Natural killer cell treated with Interleukin-12 subunit alpha and Interleukin-12 subunit beta and Interleukin-15 and Interleukin-18, amount 100 ng/mL, for 72 hours (primary cell): ENCODE data around the gene ERVMER34-1. TPM values are rescaled to one million over a fixed set of nuclear protein-coding genes. Genes with fewer than 3 reads are reported as not detected.

Source experiments
- ATAC-seq, 2 donors: fragments of 150-1000 bp; cut with Tn5 transposase in 1 of 2; sonication (Bioruptor Pico), chemical (Tn5 transposase) in 1 of 2; 2 replicates each; pipeline ENCODE4 v1.10.0; 2021
- DNase-seq: peaks from one replicate; pipeline ENCODE4 v3.0.0; 2022; ENCODE audit warnings: low spot score
- H3K27ac Mint-ChIP-seq, 2 donors: 1 replicate in 1 of 2; 2 replicates in 1 of 2; pipeline ENCODE4 v1.8.0; 2022; ENCODE audit warnings: mixed read lengths in 2 of 2, mild to moderate bottlenecking in 1 of 2, moderate library complexity in 1 of 2
- H3K27me3 Mint-ChIP-seq, 2 donors: 1 replicate in 1 of 2; 2 replicates in 1 of 2; pipeline ENCODE4 v1.8.0; 2022; ENCODE audit warnings: mixed read lengths in 2 of 2
- H3K36me3 Mint-ChIP-seq: one replicate; pipeline ENCODE4 v1.8.0; 2022; ENCODE audit warnings: mixed read lengths
- H3K4me1 Mint-ChIP-seq, 2 donors: 1 replicate in 1 of 2; 2 replicates in 1 of 2; pipeline ENCODE4 v1.8.0; 2022; ENCODE audit warnings: low read depth in 2 of 2, mixed read lengths in 2 of 2, mild to moderate bottlenecking in 1 of 2
- H3K4me3 Mint-ChIP-seq: one replicate; pipeline ENCODE4 v1.8.0; 2022; ENCODE audit warnings: mixed read lengths
- H3K9me3 Mint-ChIP-seq: 2 replicates; pipeline ENCODE4 v1.8.0; 2022; ENCODE audit warnings: mixed read lengths
- total RNA-seq, 2 donors: library from RNA; stranded (reverse); gene quantifications; one replicate each; pipeline ENCODE4 v1.2.3, GENCODE V29; 2022

The ERVMER34-1 gene, protein sequence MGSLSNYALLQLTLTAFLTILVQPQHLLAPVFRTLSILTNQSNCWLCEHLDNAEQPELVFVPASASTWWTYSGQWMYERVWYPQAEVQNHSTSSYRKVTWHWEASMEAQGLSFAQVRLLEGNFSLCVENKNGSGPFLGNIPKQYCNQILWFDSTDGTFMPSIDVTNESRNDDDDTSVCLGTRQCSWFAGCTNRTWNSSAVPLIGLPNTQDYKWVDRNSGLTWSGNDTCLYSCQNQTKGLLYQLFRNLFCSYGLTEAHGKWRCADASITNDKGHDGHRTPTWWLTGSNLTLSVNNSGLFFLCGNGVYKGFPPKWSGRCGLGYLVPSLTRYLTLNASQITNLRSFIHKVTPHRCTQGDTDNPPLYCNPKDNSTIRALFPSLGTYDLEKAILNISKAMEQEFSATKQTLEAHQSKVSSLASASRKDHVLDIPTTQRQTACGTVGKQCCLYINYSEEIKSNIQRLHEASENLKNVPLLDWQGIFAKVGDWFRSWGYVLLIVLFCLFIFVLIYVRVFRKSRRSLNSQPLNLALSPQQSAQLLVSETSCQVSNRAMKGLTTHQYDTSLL
- not detected for total RNA-seq

DNA sequence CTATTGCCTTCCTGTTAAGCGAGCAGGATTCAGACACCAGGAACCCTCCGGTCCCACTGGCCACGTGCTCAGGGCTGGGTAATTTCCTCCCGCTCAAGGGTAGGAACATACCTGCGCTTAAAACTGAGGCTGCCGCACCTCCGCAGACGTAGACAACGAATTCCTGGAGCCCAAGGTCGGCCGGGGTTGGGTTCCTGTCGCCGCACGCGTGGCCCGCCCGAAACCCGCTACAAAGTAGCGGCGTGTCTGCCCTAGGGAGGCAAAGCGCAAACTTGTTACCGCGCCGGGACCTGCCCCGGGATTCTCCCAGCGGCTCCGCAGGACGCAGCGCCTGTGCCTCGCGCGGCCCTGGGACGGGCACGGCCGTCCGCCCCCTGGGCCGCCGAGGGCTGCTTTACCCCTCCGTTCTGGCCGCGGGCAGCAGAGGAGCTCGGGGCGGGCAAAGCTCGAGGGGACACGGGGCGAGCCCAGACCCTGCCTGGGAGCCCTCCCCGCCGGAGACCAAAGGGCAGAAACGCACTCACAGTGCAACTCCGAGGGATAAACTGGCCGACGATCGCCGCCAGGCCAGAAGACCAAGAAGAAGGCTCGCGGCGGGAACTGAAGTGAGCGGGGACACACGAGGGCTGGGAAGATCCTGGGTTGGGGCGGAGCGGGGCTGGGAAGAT lies at the start of gene ERVMER34-1:
Gene ERVMER34-1 (minus strand): TSS at position 607 of the 668 bp plus-strand sequence. CDS start 5,905 bp downstream, outside the sequence.
- Mint-ChIP-seq H3K4me1 (peaks cover 0 to 3% of the 10 kb centered on the region in 2 donors), H3K27me3 (peaks cover 45 to 47% of the 10 kb centered on the region in 2 donors), H3K9me3 (no peaks in the 10 kb centered on the region), H3K36me3 (peaks cover 5% of the 10 kb centered on the region), H3K4me3 (peak within 1 kb of the TSS; percentile 54), H3K27ac (no peak within 1 kb of the TSS)
- peak; percentile 21 to 61 for ATAC-seq
- DNase-seq: no peak

DNA sequence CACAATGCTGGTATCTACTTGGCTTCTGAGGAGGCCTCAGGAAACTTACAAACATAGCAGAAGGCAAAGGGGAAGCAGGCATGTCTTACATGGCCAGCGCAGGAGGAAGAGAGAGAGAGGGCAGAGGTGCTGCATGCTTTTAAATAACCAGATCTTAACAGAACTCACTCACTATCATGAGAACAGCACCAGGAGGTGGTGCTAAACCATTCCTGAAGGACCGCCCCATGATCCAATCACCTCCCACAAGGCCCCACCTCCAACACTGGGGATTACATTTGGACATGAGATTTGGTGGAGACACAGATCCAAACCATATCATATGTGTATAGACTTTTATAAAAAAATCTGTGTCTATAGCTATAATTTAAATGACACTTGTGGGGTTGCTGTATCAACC lies 48.6 kb upstream of the ERVMER34-1 start:
- H3K4me3 Mint-ChIP-seq: no peak overlapping the region
- ATAC-seq (no peak), DNase-seq (no peak)
- H3K36me3 Mint-ChIP-seq: no peaks in the 10 kb centered on the region
- no peak overlapping the region for H3K27ac Mint-ChIP-seq
- H3K27me3 Mint-ChIP-seq: peaks cover 17 to 26% of the 10 kb centered on the region in 2 donors
- H3K9me3 Mint-ChIP-seq: peaks cover 3% of the 10 kb centered on the region
- H3K4me1 Mint-ChIP-seq: no peaks in the 10 kb centered on the region

DNA sequence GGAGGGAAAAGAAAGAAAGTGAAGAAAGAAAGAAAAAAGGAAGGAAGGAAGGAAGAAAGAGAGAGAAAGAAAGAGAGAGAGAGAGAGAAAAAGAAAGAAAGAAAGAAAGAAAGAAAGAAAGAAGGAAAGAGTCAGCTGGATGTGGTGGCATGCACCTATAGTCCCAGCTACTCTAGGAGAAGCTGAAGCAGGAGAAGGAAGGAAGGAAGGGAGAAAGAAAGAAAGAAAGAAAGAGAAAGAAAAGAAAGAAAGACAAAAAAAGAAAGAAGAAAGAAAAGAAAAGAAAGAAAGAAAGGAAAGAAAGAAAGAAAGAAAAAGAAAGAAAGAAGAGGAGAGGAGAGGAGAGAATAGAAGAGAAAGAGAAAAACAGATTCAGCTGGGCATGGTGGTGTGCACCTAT lies 44.3 kb upstream of the ERVMER34-1 start:
- no peaks in the 10 kb centered on the region for H3K36me3 Mint-ChIP-seq
- no peak for ATAC-seq
- H3K27ac Mint-ChIP-seq: no peak overlapping the region

DNA sequence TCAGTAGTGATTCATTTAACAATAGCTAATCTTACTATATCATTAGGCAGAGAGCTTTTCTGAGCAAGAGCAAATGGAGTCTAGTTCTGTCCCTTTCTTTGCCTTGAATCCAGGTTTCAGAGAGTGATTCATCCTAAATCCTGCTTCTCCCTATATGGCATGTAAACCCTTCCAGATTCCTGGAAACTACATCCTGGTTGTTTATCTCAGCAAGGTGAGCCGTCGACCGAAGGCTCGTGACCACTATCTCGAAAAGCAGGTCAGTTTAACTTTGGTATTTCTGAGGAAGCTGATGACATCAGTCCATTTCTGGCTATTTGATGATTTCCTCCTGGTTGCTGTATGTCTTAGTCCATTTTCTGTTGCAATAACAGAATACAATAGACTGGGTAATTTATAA lies 40.7 kb upstream of the ERVMER34-1 start:
- no peaks in the 10 kb centered on the region for H3K36me3 Mint-ChIP-seq
- H3K4me1 Mint-ChIP-seq: no peaks in the 10 kb centered on the region
- DNase-seq: no peak
- H3K27me3 Mint-ChIP-seq: peaks cover 0 to 5% of the 10 kb centered on the region in 2 donors
- H3K4me3 Mint-ChIP-seq: no peak overlapping the region
- H3K27ac Mint-ChIP-seq: no peak overlapping the region
- ATAC-seq: no peak
- no peaks in the 10 kb centered on the region for H3K9me3 Mint-ChIP-seq

More for the DNA sequence above, 44.3 kb upstream of the ERVMER34-1 start:
- no peak for DNase-seq
- H3K9me3 Mint-ChIP-seq: no peaks in the 10 kb centered on the region
- peaks cover 6 to 9% of the 10 kb centered on the region in 2 donors for H3K27me3 Mint-ChIP-seq
- no peaks in the 10 kb centered on the region for H3K4me1 Mint-ChIP-seq
- no peak overlapping the region for H3K4me3 Mint-ChIP-seq

DNA sequence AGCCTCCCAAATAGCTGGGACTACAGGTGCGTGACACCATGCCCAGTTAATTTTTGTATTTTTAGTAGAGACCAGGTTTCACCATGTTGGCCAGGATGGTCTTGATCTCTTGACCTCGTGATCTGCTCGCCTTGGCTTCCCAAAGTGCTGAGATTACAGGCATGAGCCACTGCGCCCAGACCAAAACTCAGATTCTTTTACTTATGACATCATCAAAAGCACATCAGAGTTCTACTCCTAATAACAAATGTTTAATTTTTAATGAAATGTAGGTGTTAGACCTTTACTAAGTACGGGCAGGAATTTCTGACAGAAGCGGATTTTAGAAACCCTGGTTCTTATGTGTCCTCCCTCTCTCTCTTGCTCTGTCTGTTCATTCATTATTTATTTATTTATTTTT lies 38.5 kb upstream of the ERVMER34-1 start:
- Mint-ChIP-seq H3K4me3 (no peak overlapping the region), H3K36me3 (no peaks in the 10 kb centered on the region), H3K27me3 (no peaks in the 10 kb centered on the region), H3K27ac (no peak overlapping the region), H3K4me1 (no peaks in the 10 kb centered on the region), H3K9me3 (no peaks in the 10 kb centered on the region)
- ATAC-seq: no peak
- DNase-seq: no peak

DNA sequence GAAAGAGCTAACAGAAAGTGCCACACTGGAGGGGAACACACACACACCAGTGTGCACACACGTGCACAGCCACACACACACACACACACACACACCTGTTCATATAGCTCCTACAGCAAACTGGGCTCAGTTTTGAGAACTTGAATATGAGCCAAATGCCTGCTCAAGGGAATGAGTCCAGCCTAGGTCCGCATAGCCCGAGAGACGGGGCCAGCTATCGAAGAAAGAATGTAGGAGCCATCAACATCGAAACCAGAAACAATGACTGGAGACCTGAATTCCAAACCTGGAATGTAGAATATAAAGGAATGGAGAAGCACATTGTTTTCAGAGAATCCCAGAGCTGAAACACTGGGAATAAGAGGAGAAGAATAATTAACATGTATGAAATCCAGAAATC lies 37.6 kb upstream of the ERVMER34-1 start:
- Mint-ChIP-seq H3K9me3 (no peaks in the 10 kb centered on the region), H3K4me1 (no peaks in the 10 kb centered on the region), H3K4me3 (no peak overlapping the region), H3K27me3 (no peaks in the 10 kb centered on the region), H3K27ac (no peak overlapping the region), H3K36me3 (no peaks in the 10 kb centered on the region)
- ATAC-seq (no peak), DNase-seq (no peak)

DNA sequence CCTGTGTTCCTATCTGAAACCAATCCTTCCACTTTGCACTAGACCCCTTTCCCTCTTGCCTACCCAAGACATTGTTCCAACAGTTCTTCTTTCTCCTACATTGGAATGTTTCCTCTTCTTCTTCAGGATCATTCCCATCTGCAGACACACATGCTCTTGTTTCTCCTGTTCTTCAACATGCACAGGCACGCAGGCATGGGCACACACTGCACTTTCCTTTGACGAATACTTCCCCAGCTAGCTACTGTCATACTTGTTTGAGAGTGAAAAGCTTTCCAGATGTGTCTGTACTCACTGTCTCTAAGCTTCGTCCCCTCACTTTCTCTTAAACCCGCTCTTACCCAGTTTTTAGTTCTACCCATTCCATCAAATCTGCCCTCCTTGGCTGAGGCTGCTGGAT lies 31.8 kb upstream of the ERVMER34-1 start:
- H3K9me3 Mint-ChIP-seq: no peaks in the 10 kb centered on the region

DNA sequence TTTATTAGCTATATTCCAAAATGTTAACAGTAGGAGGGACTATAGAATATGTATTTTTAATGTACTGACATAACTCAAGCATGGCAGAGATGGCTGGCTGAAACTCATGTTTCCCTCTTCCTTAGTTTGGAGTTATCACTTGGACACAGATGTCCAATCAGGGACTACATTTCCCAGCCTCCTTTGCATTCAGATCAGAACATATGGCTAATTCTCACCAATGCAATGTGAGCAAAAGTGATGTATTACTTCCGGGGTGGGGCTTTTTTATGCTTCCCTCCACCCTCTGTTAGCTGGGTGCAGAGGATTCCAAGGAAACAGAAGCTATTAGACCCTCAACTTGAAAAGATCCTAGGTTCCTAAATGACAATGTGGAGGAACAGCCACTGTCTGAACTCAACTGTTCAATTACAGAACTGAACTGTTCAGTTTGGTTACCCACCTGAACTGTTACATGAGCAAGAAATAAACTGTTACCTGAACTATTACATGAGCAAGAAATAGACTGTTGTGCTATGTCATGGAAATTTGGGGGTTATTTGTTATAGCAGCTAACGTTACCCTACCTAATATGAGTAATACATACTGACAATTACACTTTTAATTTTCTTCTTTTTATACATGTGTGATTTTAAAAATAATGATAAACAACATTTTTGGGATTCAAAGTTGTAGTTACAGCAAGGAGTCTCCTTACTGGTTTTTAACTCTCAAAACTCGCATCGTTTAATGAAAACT lies 29.6 kb upstream of the ERVMER34-1 start:
- H3K27me3 Mint-ChIP-seq: peaks cover 9 to 20% of the 10 kb centered on the region in 2 donors
- H3K4me3 Mint-ChIP-seq: no peak overlapping the region
- no peaks in the 10 kb centered on the region for H3K36me3 Mint-ChIP-seq
- H3K27ac Mint-ChIP-seq: no peak overlapping the region
- no peaks in the 10 kb centered on the region for H3K4me1 Mint-ChIP-seq
- no peaks in the 10 kb centered on the region for H3K9me3 Mint-ChIP-seq
- no peak for ATAC-seq
- DNase-seq: no peak

More for the DNA sequence above, 31.8 kb upstream of the ERVMER34-1 start:
- Mint-ChIP-seq H3K4me1 (no peaks in the 10 kb centered on the region), H3K4me3 (no peak overlapping the region), H3K27me3 (peaks cover 4 to 14% of the 10 kb centered on the region in 2 donors), H3K36me3 (no peaks in the 10 kb centered on the region), H3K27ac (no peak overlapping the region)
- DNase-seq (no peak), ATAC-seq (no peak)

DNA sequence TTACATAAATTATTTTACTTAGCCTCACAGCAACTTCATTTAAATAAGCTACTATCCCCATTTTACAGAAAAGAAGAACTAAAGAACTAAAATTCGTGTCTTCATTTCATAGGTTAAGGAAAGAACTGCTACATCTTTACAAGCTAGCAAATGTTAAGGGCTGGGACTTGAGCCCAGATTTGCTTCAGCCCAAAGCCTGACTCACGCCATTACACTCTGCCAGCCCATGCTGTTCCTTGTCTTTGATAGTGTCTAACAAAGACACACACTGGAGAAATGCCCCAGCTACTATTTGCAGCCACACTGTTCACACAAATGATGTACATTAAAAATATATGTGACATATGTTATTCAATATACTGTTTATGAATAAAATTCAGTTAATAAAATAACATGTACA lies 29.0 kb upstream of the ERVMER34-1 start:
- no peak for DNase-seq
- Mint-ChIP-seq H3K27ac (no peak overlapping the region), H3K36me3 (no peaks in the 10 kb centered on the region), H3K9me3 (no peaks in the 10 kb centered on the region), H3K4me1 (no peaks in the 10 kb centered on the region), H3K4me3 (no peak overlapping the region), H3K27me3 (peaks cover 9 to 23% of the 10 kb centered on the region in 2 donors)
- ATAC-seq: no peak

DNA sequence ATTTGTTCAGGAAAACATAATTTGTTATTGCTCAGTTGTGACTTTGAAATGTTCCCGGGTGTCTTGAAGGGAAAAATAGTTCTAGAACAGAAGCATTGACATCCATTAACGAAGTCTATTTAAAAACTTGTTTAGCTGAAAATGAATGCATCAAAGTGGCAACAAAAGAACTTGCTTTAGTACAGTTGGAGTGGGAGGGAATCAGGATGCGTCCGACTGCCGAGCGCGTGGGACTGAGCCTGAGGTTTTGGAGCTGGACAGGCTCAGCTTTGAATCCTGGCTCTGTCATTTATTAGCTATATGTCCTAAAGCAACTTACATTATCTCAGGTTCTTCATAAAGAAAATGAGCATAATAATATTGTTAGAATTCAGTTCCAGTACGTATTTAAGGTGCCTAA lies 9.0 kb upstream of the ERVMER34-1 start:
- no peaks in the 10 kb centered on the region for H3K4me1 Mint-ChIP-seq
- no peak overlapping the region for H3K4me3 Mint-ChIP-seq
- H3K9me3 Mint-ChIP-seq: no peaks in the 10 kb centered on the region
- no peaks in the 10 kb centered on the region for H3K36me3 Mint-ChIP-seq
- no peak overlapping the region for H3K27ac Mint-ChIP-seq
- ATAC-seq (no peak), DNase-seq (no peak)
- peaks cover 17 to 23% of the 10 kb centered on the region in 2 donors for H3K27me3 Mint-ChIP-seq

DNA sequence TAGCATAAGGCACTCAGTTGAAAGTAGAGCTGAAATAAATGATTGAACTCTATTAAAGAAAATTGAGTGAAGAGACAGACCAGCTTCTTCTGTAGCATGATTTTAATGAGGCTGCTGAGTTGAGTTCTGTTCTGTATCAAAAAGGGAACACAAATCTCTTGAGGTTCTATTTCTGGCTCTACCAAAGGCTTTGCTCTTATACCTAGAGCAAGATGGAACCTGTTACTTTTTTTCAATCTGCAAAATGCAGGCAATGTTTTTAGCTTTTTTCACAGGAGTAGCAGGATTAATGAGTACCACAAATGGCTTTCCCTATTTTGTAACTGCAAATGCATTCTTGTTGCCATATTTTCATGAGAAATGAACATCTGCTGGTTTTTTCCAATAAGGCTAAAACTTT lies 4.2 kb upstream of the ERVMER34-1 start:
- H3K4me1 Mint-ChIP-seq: peaks cover 0 to 3% of the 10 kb centered on the region in 2 donors
- DNase-seq (no peak), ATAC-seq (no peak)
- no peak overlapping the region for H3K27ac Mint-ChIP-seq
- H3K4me3 Mint-ChIP-seq: no peak overlapping the region
- no peaks in the 10 kb centered on the region for H3K9me3 Mint-ChIP-seq
- peaks cover 5% of the 10 kb centered on the region for H3K36me3 Mint-ChIP-seq
- peaks cover 34 to 48% of the 10 kb centered on the region in 2 donors for H3K27me3 Mint-ChIP-seq

DNA sequence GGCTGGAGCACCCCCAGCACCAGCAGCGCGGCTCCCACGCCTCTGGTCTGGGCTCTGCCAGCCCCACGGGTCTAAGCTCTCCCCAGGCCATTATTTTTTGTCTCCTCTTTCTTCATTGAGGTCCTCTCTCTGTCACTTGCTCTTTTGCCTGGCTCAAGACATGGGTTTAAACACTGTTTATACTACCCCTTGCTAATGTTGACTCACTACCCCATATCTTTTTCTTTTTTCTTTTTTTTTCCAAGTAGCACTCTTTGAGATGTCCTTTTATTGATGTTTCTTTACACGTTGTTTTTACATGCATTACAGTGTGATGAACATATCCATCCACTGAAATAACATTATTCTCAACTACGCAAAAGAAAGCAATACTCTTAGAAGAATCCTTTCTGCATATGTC lies 1.7 kb upstream of the ERVMER34-1 start:
- peaks cover 5% of the 10 kb centered on the region for H3K36me3 Mint-ChIP-seq
- no peak for ATAC-seq

DNA sequence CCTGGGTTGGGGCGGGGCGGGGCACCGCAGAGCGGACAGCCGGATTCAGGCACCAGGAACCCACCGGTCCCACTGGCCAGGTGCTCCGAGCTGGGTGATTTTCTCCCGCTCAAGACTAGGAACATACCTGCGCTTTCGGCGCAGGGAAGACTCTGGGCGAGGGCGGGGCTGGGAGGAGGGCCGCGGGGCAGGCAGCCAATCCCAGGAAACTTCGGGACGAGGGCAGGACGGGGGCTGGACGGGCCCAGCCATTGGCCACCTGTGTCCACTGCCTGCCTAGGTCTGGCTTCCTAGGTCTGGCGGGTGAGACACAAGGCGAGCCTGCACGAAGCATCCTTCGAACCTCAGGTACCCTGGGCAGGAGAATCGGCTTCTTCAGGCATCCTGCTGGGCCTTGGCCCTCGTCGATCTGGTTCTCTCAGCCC lies 274 bp upstream of the ERVMER34-1 start:
- ATAC-seq: peak; percentile 40 to 47
- Mint-ChIP-seq H3K27me3 (peaks cover 44 to 45% of the 10 kb centered on the region in 2 donors), H3K4me3 (no peak overlapping the region), H3K36me3 (peaks cover 5% of the 10 kb centered on the region), H3K9me3 (no peaks in the 10 kb centered on the region), H3K4me1 (peaks cover 0 to 3% of the 10 kb centered on the region in 2 donors), H3K27ac (no peak overlapping the region)
- no peak for DNase-seq

More for the DNA sequence above, 1.7 kb upstream of the ERVMER34-1 start:
- H3K9me3 Mint-ChIP-seq: no peaks in the 10 kb centered on the region
- no peak overlapping the region for H3K4me3 Mint-ChIP-seq
- peaks cover 0 to 3% of the 10 kb centered on the region in 2 donors for H3K4me1 Mint-ChIP-seq
- no peak overlapping the region for H3K27ac Mint-ChIP-seq
- no peak for DNase-seq
- H3K27me3 Mint-ChIP-seq: peaks cover 38 to 45% of the 10 kb centered on the region in 2 donors
